Measurements from ENCODE around the gene BANF2. TPM values are rescaled to one million over a fixed set of nuclear protein-coding genes. Genes with fewer than 3 reads are reported as not detected.

BANF2 gene
- total and polyA plus RNA-seq, 2 experiments from 2014 or later, result not detected

DNA sequence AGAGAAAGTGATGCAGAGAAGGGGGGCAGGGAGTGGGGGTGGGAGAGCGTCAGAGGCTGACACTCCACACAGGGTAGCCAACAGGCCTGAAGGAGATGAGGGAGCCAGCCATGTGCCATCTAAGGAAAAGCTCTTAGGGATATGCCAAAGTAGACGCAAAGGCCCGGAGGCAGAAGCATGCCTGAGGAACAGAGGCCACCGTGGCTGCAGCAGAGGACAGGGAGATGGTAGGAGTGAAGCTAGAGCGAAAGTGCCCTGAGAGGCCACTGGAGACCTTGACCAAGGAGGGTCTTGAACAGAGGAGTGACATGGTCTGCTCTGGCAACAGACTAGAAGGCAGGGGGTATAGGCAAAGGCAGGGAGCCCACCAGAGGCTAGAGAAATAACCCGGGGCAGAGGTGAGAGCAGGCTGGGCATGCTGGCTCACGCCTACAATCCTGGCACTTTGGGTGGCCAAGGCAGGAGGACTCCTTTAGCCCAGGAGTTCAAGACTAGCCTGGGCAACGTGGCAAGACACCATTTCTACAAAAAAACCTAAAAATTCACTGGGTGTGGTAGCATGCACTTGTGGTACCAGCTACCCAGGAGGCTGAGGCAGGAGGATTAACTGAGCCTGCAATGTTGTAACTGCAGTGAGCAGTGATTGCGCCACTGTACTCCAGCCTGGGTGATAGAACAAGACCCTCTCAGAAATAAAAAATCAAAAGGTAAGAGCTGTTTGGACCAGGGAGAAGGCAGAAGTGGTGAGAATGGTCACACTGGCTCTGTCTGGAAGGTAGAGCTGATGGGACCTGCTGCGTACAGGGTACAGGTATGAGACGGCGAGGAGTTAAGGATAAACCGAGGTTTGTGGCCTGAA is 24.0 kb upstream of the BANF2 start:
- peaks cover 75% of the 10 kb centered on the region for H4K20me1 ChIP-seq (replicated peaks; ENCODE audit: insufficient read depth)
- peaks cover 43% of the 10 kb centered on the region for H3K4me1 Mint-ChIP-seq

More for the DNA sequence above, 24.0 kb upstream of the BANF2 start:
- no peak overlapping the region for H3K4me3 ChIP-seq
- Mint-ChIP-seq H3K27ac (peak overlapping the region; percentile 38), H3K36me3 (ENCODE audit: low read depth) (peaks cover 39% of the 10 kb centered on the region), H3K9me3 (no peaks in the 10 kb centered on the region), H3K27me3 (ENCODE audit: insufficient read depth, low read depth, poor library complexity) (peaks cover 5% of the 10 kb centered on the region), H3K4me3 (no peak overlapping the region)
- no peak for ATAC-seq
- TF ChIP-seq STAT1 (IDR thresholded peaks at IDR 0.05; ENCODE audit: unreplicated experiment) (no peak), CTCF (conservative IDR thresholded peaks at IDR 0.05; ENCODE audit: low read depth in 2 of 2) (no peak), EZH2phosphoT487 (IDR thresholded peaks at IDR 0.05; ENCODE audit: unreplicated experiment) (no peak), JUNB (IDR thresholded peaks at IDR 0.05; ENCODE audit: unreplicated experiment) (no peak), ZNF331 (CRISPR knock-in tag; IDR thresholded peaks at IDR 0.05; ENCODE audit: low read depth) (no peak), ZNF114 (CRISPR knock-in tag; IDR thresholded peaks at IDR 0.05) (no peak), POLR2AphosphoS5 (IDR thresholded peaks at IDR 0.05; ENCODE audit: low read depth) (no peak), REST (IDR thresholded peaks at IDR 0.05; ENCODE audit: unreplicated experiment) (no peak), NANOG (IDR thresholded peaks at IDR 0.05; ENCODE audit: borderline replicate concordance) (no peak), ZNF462 (CRISPR knock-in tag; IDR thresholded peaks at IDR 0.05) (no peak), CREB1 (CRISPR knock-in tag; IDR thresholded peaks at IDR 0.05; ENCODE audit: low read depth) (no peak), EZH2 (IDR thresholded peaks at IDR 0.05; ENCODE audit: low read depth, unreplicated experiment) (no peak)
- TF ChIP-seq, protein P1, sequence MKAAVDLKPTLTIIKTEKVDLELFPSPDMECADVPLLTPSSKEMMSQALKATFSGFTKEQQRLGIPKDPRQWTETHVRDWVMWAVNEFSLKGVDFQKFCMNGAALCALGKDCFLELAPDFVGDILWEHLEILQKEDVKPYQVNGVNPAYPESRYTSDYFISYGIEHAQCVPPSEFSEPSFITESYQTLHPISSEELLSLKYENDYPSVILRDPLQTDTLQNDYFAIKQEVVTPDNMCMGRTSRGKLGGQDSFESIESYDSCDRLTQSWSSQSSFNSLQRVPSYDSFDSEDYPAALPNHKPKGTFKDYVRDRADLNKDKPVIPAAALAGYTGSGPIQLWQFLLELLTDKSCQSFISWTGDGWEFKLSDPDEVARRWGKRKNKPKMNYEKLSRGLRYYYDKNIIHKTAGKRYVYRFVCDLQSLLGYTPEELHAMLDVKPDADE (IDR thresholded peaks at IDR 0.05), result no peak
- no peaks in the 10 kb centered on the region for H3K9me2 ChIP-seq (ENCODE audit: insufficient read depth)
- H3K4me2 ChIP-seq, result no peak overlapping the region
- H2AFZ ChIP-seq, result no peak overlapping the region
- no peak for DNase-seq (ENCODE audit: low spot score)
- no peaks in the 10 kb centered on the region for H3K27me3 ChIP-seq (ENCODE audit: insufficient read depth)
- H3K4me1 ChIP-seq (ENCODE audit: insufficient read depth), result peaks cover 20% of the 10 kb centered on the region
- H3K36me3 ChIP-seq (ENCODE audit: insufficient read depth), result 0 out of 2 replicates have a peak, but pooled peaks cover 5% of the 10 kb centered on the region
- H3K79me2 ChIP-seq (replicated peaks; ENCODE audit: insufficient read depth), result peaks cover 100% of the 10 kb centered on the region
- no peak overlapping the region for H3K27ac ChIP-seq (ENCODE audit: low read depth)
- H3F3A ChIP-seq (replicated peaks; ENCODE audit: low read depth), result no peaks in the 10 kb centered on the region
